Suprapubic skin (tissue), 3 donors: ENCODE results near the gene SLC29A1.

Experiments used
- CTCF ChIP-seq, 2 donors: fragments of 200-600 bp in 1 of 2; fragments of 450-650 bp in 1 of 2; sonication (generic) in 1 of 2; IDR thresholded peaks; one replicate each; pipeline ENCODE4 v1.5.1; 2016 to 2019; ENCODE audit warnings: antibody characterized with exemption in 2 of 2, mild to moderate bottlenecking in 1 of 2, moderate library complexity in 1 of 2
- EP300 ChIP-seq: sonication (generic); formaldehyde crosslinking; IDR thresholded peaks from one replicate; pipeline ENCODE4 v1.6.1; 2017; ENCODE audit warnings: antibody characterized with exemption
- POLR2A ChIP-seq, 2 donors: fragments of 450-650 bp; IDR thresholded peaks; one replicate each; pipeline ENCODE4 v1.6.1; 2017; ENCODE audit warnings: antibody characterized with exemption in 2 of 2, mild to moderate bottlenecking in 2 of 2, moderate library complexity in 2 of 2

GRCh38 chr6:44256775-44257024 is 33.3 kb downstream of the SLC29A1 start:
- TF ChIP-seq EP300 (no peak), CTCF (IDR thresholded peaks at IDR 0.05) (no peak), POLR2A (IDR thresholded peaks at IDR 0.05) (no peak)
